GM12865 (cell line): ENCODE data around the gene COTL1.
"Not testable (repeated sequence)": the region's sequence is repeated elsewhere in the genome, so short reads cannot be mapped to it uniquely, and the experiment has no call there.

Source experiments
- DNase-seq: peaks from one replicate; pipeline ENCODE4 v3.0.0; 2010; ENCODE audit warnings: low read depth
- H3K4me3 ChIP-seq: 2 replicates; pipeline ENCODE4 v1.5.1; 2011; ENCODE audit warnings: mild to moderate bottlenecking, low read depth, low read length, control low read depth
- TF ChIP-seq, protein P1 (sequence below): IDR thresholded peaks from 2 replicates; pipeline ENCODE4 v1.5.1; 2011; ENCODE audit warnings: low read length, control low read depth, low read depth, inconsistent platforms; ENCODE audit not compliant: insufficient read depth; ENCODE audit errors: missing control alignments

Gene COTL1

DNA sequence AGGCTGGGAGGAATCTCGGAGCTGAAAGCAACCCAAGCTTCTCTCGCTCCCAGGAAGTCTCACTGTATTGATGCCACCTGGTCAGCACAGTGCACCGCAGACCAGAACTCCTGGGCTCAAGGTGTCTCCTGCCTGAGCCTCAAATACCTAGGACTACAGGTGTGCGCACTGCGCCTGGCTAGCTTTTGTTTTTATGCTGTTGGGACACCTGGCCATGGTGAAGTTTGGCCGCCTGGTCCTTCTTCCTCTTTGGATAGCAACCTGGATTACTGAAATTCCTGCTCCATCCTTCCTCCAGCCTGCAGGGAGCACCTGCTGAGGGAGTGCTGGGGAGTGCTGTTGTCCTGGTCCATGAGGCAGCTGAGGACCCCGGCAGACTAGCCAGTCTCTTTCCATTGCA is 56.6 kb downstream of the COTL1 start:
- H3K4me3 ChIP-seq: no peak overlapping the region
- DNase-seq: no peak
- TF ChIP-seq, protein P1, sequence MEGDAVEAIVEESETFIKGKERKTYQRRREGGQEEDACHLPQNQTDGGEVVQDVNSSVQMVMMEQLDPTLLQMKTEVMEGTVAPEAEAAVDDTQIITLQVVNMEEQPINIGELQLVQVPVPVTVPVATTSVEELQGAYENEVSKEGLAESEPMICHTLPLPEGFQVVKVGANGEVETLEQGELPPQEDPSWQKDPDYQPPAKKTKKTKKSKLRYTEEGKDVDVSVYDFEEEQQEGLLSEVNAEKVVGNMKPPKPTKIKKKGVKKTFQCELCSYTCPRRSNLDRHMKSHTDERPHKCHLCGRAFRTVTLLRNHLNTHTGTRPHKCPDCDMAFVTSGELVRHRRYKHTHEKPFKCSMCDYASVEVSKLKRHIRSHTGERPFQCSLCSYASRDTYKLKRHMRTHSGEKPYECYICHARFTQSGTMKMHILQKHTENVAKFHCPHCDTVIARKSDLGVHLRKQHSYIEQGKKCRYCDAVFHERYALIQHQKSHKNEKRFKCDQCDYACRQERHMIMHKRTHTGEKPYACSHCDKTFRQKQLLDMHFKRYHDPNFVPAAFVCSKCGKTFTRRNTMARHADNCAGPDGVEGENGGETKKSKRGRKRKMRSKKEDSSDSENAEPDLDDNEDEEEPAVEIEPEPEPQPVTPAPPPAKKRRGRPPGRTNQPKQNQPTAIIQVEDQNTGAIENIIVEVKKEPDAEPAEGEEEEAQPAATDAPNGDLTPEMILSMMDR: no peak

DNA sequence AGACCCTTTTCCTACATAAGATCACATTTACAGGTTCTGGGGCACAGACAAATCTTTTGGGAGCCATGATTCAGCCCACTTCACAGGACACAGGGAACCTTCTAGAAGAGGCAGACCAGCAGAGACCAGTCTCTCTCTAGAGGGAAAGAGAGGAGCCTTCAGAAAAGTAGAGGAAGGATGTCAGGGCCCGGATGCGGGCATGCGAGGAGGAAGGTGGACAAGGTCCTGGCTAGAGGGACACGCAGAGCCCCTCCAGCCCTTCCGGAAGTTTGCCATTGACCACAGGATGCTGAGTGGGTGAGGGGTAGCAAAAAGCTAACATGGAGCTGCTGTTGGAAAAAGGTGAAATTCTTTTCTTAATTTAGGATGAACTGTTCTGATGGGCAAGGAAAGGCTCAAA is 57.6 kb downstream of the COTL1 start:
- no peak for DNase-seq
- TF ChIP-seq, protein P1: no peak
- no peak overlapping the region for H3K4me3 ChIP-seq

DNA sequence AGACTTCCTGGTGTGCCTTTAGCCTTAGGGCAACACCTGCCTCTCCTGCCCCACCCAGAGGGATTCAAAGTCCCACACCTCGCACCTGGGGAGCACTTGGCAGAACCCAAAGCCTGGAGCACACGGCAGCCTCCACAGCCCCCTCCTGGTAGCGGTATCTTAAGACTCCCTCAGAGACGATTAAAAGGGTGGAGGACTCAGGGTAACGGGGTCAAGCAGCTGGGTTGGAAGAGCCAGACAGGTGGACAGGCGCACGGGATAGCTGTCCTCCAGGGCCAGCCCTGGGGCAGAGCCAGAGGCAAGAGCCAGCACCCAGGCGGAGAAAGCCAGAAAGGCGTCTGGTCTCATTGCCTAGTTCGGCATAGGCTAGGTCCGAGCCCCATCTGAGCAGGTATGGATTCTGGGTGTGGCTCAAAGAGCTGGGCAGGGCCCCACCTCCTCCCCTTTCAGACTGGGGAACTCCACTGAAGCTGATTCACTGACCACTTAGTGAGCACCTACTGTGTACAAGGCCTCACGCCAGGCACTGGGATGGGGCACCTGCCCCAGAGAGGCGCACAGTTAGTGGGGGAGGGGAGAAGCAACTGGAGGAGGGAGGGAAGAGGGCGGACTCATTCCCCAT is 58.5 kb downstream of the COTL1 start:
- no peak for DNase-seq
- no peak overlapping the region for H3K4me3 ChIP-seq
- TF ChIP-seq, protein P1: no peak

DNA sequence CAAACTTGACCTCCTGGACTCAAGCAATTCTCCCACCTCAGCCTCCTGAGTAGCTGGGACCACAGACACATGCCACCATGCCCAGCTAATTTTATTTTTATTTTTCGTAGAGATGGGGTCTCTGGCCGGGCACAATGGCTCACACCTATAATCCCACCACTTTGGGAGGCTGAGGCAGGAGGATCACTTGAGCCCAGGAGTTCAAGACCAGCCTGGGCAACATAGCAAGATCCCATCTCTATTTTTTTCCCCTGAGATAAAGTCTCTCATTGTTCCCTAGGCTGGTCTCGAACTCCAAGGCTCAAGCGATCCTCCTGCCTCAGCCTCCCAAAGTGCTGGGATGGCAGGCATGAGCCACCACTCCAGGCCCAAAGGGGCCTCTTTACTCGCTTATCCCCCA is 59.0 kb downstream of the COTL1 start:
- DNase-seq, H3K4me3 ChIP-seq: not testable (repeated sequence)

DNA sequence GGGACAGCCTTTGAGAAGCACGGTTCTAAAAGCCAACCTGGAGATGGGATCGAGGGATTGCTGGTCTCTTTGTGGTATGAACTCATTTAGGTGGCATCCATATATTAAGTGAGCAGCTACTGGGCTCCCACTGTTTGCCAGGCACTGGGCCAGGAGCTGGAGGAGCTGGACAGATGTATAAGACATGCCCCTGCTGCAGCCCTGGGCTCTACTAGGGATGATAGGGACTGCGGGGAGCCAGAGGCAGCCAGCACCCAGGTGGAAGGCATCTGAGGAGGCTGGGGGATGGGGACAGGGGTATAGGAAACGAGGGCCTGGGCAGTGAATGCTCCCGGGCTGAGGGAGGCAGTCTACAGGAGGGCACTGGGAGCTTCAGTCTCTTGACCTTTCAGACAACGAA is 60.4 kb downstream of the COTL1 start:
- TF ChIP-seq, protein P1: no peak
- no peak overlapping the region for H3K4me3 ChIP-seq
- DNase-seq: no peak

DNA sequence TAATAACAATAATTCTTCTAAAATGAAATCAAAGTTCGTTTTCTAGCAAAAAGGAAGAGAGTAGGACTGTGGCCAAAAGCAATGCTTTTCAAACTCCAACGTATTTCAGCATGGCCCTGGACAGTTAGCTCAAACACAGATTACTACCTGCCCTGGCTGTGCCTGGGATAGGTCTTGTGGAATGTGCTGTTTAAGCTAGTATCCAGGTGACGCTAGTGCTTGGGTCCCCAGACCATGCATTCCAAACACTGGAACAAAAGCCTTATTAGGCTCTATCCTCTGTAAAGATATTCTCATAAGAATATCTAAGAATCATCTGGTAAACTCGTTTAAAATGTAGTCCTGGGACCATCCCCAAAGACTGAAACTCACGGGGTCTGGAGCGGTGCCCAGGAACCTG is 60.8 kb downstream of the COTL1 start:
- TF ChIP-seq, protein P1: no peak
- no peak for DNase-seq
- no peak overlapping the region for H3K4me3 ChIP-seq

DNA sequence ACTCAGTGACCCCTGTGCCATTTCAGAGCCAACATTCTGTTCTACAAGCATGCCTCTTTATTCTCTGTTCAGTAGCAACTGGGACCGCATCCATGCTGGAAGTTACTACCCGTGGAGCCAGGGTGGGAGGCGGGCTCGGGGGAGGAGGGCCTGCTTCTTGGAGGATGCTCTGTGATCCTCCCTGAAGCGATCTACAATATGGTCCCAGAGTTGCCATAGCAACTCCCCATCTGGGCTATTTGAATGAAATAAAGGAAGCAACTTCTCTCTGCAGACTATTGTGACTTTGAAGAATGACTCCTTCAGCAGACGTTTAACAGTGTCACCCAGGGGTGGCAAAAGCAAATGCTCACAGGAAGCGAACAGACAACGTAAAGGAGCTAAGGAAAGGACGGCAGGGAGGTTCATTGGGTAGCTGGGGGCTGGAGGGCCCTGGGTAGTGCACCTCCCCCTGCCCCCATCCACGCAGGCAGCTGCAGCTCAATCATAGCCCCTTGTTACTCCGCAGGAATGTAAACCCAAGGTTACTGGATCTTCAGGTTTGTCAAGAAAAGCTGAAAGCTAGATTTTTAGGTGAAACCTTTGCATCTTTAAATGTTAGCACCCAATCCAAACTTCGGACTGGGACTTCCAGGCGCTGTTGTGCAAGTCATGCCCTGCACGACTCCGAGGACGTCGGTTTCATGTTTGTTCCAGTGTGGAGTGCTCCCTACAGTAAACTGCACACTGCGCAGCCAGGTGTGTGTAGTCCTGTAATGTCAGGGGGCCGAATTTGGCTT is 62.3 kb downstream of the COTL1 start:
- no peak overlapping the region for H3K4me3 ChIP-seq
- DNase-seq: no peak
- TF ChIP-seq, protein P1: no peak
